ENCODE data around the gene TRA2A.

DNA sequence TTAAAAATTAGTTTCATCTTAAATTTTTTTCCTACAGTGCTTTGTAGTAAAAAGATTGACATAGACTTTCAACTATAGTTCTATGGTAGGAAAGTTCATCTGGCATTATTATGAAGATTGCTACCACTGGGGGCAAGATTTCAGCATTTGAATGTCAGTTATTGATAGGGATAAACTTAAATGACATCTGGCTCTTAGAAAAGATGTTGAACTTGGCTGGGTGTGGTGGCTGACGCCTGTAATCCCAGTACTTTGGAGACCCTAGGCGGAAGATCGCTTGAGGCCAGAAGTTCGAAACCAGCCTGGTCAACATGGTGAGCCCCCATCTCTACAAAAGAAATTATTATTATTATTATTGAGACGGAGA is 1.4 kb upstream of the TRA2A start:
- TF ChIP-seq, protein P1, sequence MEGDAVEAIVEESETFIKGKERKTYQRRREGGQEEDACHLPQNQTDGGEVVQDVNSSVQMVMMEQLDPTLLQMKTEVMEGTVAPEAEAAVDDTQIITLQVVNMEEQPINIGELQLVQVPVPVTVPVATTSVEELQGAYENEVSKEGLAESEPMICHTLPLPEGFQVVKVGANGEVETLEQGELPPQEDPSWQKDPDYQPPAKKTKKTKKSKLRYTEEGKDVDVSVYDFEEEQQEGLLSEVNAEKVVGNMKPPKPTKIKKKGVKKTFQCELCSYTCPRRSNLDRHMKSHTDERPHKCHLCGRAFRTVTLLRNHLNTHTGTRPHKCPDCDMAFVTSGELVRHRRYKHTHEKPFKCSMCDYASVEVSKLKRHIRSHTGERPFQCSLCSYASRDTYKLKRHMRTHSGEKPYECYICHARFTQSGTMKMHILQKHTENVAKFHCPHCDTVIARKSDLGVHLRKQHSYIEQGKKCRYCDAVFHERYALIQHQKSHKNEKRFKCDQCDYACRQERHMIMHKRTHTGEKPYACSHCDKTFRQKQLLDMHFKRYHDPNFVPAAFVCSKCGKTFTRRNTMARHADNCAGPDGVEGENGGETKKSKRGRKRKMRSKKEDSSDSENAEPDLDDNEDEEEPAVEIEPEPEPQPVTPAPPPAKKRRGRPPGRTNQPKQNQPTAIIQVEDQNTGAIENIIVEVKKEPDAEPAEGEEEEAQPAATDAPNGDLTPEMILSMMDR (IDR thresholded peaks at IDR 0.05) = no peak
- TF ChIP-seq POLR2A (IDR thresholded peaks at IDR 0.05) = no peak
